OCI-LY7 (cell line): ENCODE data around the gene RMND1. TPM values are rescaled to one million over a fixed set of nuclear protein-coding genes. Genes with fewer than 3 reads are reported as not detected.

Experiments
- BruUV-seq: library from RNA; stranded (reverse); fragments of 400-500 nt; replicated peaks from 2 replicates; lab custom pipeline; 2021; lab: Mats Ljungman, UMichigan
- CTCF ChIA-PET: fragments of 300-600 bp; sonication (Branson Sonifier 250); formaldehyde crosslinking; loops from one replicate; lab custom pipeline; 2022; ENCODE audit warnings: antibody characterized with exemption; ENCODE audit not compliant: unreplicated experiment; lab: Charles Lee
- POLR2A ChIA-PET: fragments of 300-600 bp; sonication (Branson Sonifier 250); formaldehyde crosslinking; loops from one replicate; lab custom pipeline; 2022; ENCODE audit warnings: antibody characterized with exemption; lab: Charles Lee
- DNase-seq: peaks from one replicate; pipeline ENCODE4 v3.0.0-alpha.2; 2015; ENCODE audit warnings: low spot score
- H2AFZ ChIP-seq: fragments of 200-600 bp; sonication (generic), shearing (Covaris generic); 2 replicates; pipeline ENCODE4 v1.6.1; 2014; ENCODE audit warnings: mild to moderate bottlenecking, antibody characterized with exemption, low read length, moderate library complexity
- H3K27ac ChIP-seq: fragments of 200-600 bp; sonication (generic); 2 replicates; pipeline ENCODE4 v1.5.1; 2014; ENCODE audit warnings: mixed run types, low read depth, mild to moderate bottlenecking, moderate library complexity, low read length, inconsistent platforms; ENCODE audit not compliant: poor library complexity, severe bottlenecking
- H3K36me3 ChIP-seq: fragments of 200-600 bp; sonication (generic); 2 replicates; pipeline ENCODE4 v1.6.1; 2014; ENCODE audit warnings: mild to moderate bottlenecking, antibody characterized with exemption, low read length, moderate library complexity, mixed read lengths; ENCODE audit not compliant: insufficient read depth
- H3K4me1 ChIP-seq: fragments of 200-600 bp; sonication (generic); 2 replicates; pipeline ENCODE4 v1.5.1; 2014; ENCODE audit warnings: mild to moderate bottlenecking, low read length; ENCODE audit not compliant: insufficient read depth, poor library complexity, severe bottlenecking
- H3K4me2 ChIP-seq: fragments of 200-600 bp; sonication (generic); 2 replicates; pipeline ENCODE4 v1.6.1; 2014; ENCODE audit warnings: mild to moderate bottlenecking, low read length
- H3K4me3 ChIP-seq: fragments of 200-600 bp; sonication (generic); 2 replicates; pipeline ENCODE4 v1.5.1; 2014; ENCODE audit warnings: mild to moderate bottlenecking, low read depth, low read length; ENCODE audit not compliant: poor library complexity, severe bottlenecking
- H3K79me2 ChIP-seq: fragments of 200-600 bp; sonication (generic); 2 replicates; pipeline ENCODE4 v1.6.1; 2016; ENCODE audit warnings: low read depth, mild to moderate bottlenecking, low read length, moderate library complexity, mixed read lengths; ENCODE audit not compliant: insufficient read depth
- H3K9me2 ChIP-seq: fragments of 200-600 bp; sonication (generic); 2 replicates; pipeline ENCODE4 v1.6.1; 2016; ENCODE audit warnings: mild to moderate bottlenecking, low read length, mixed read lengths; ENCODE audit not compliant: insufficient read depth
- H3K9me3 ChIP-seq: fragments of 200-600 bp; sonication (generic); 2 replicates; pipeline ENCODE4 v1.6.1; 2014; ENCODE audit warnings: mild to moderate bottlenecking, mixed run types, low read length, mixed read lengths
- H4K20me1 ChIP-seq: fragments of 200-600 bp; sonication (generic); 2 replicates; pipeline ENCODE4 v1.6.1; 2014; ENCODE audit warnings: mild to moderate bottlenecking, antibody characterized with exemption, low read length, moderate library complexity, mixed read lengths; ENCODE audit not compliant: insufficient read depth
- CTCF ChIP-seq: fragments of 200-600 bp; sonication (generic); conservative IDR thresholded peaks from 2 replicates; pipeline ENCODE4 v1.5.1; 2014; ENCODE audit warnings: mild to moderate bottlenecking, antibody characterized with exemption, low read length, moderate library complexity, mixed read lengths
- EZH2phosphoT487 ChIP-seq: fragments of 200-600 bp; sonication (generic); IDR thresholded peaks from 2 replicates; pipeline ENCODE4 v1.6.1; 2018; ENCODE audit warnings: low read depth, borderline replicate concordance, mild to moderate bottlenecking, mixed run types, antibody characterized with exemption, low read length, moderate library complexity, mixed read lengths
- intact Hi-C: fragments of 100-400 bp; cut with micrococcal nuclease; formaldehyde crosslinking; loops from one replicate; pipeline ENCODE4 v1.10.0; 2022; ENCODE audit not compliant: unreplicated experiment
- total RNA-seq, 2 experiments: library from RNA; depleted of rRNA in 1 of 2; stranded (reverse); fragments of >200 nt in 1 of 2; shearing (Covaris generic) in 1 of 2; gene quantifications; 2 replicates each; pipeline ENCODE4 v1.2.3, GENCODE V29; 2014 to 2022

Gene RMND1
- total RNA-seq, 2 experiments from 2014 or later: 21.2 to 22.3 TPM

- TF ChIP-seq CTCF (no peak), EZH2phosphoT487 (no peak)
- no peaks in the 10 kb centered on the region for H3K9me3 ChIP-seq
- H3K9me2 ChIP-seq: no peaks in the 10 kb centered on the region
- H3K4me1 ChIP-seq: peaks cover 42% of the 10 kb centered on the region
- H3K79me2 ChIP-seq: peaks cover 81% of the 10 kb centered on the region
- H3K36me3 ChIP-seq: peaks cover 54% of the 10 kb centered on the region
- peak overlapping the region; percentile 26 for H3K4me3 ChIP-seq
- BruUV-seq: no TSS peak
- intact Hi-C loops: no loop called here
- DNase-seq: no peak
- H2AFZ ChIP-seq: no peak overlapping the region
- CTCF ChIA-PET: no interaction called here
- POLR2A ChIA-PET: interaction anchor here (1.1 to 1.6 kb wide), 2 partner anchors 9 to 17 kb away, joined by 3 to 5 read pairs; no protein-coding TSS in a partner anchor
- peak overlapping the region; percentile 91 for H3K4me2 ChIP-seq
- peaks cover 14% of the 10 kb centered on the region for H4K20me1 ChIP-seq
- H3K27ac ChIP-seq: peak overlapping the region; percentile 97
These were observed 63.7 kb downstream of the RMND1 start for GRCh38 chr6:151388236-151388635.

- no peak for TF ChIP-seq EZH2phosphoT487
- TF ChIP-seq CTCF: no peak
- Histone ChIP-seq H3K36me3 (peaks cover 45% of the 10 kb centered on the region), H3K4me3 (no peak overlapping the region), H3K9me3 (no peaks in the 10 kb centered on the region), H3K27ac (no peak overlapping the region), H4K20me1 (peaks cover 5% of the 10 kb centered on the region), H3K4me1 (peaks cover 34% of the 10 kb centered on the region), H3K4me2 (no peak overlapping the region), H3K79me2 (peaks cover 76% of the 10 kb centered on the region), H3K9me2 (no peaks in the 10 kb centered on the region), H2AFZ (no peak overlapping the region)
- no TSS peak for BruUV-seq
- ChIA-PET POLR2A (interaction anchor here (0.7 to 1.1 kb wide), 2 partner anchors 8 to 460 kb away, joined by 3 read pairs; no protein-coding TSS in a partner anchor), CTCF (no interaction called here)
- DNase-seq: no peak
- intact Hi-C loops: no loop called here
These were observed 64.6 kb downstream of the RMND1 start for GRCh38 chr6:151387175-151387970.

GRCh38 chr6:151385177-151385576 is 66.7 kb downstream of the RMND1 start:
- Histone ChIP-seq H3K9me2 (no peaks in the 10 kb centered on the region), H2AFZ (no peak overlapping the region), H3K4me3 (no peak overlapping the region), H3K4me2 (peak overlapping the region; percentile 40; the same call in 1 of the 2 replicates), H3K36me3 (peaks cover 45% of the 10 kb centered on the region), H3K79me2 (peaks cover 83% of the 10 kb centered on the region), H3K4me1 (peaks cover 41% of the 10 kb centered on the region), H3K9me3 (no peaks in the 10 kb centered on the region), H3K27ac (no peak overlapping the region), H4K20me1 (no peaks in the 10 kb centered on the region)
- no peak for DNase-seq
- ChIA-PET CTCF (no interaction called here), POLR2A (interaction anchor here (0.6 to 1.3 kb wide), 4 partner anchors 10 to 67 kb away, joined by 3 read pairs; partner anchors contain the start of gene RMND1)
- intact Hi-C loops: no loop called here
- no TSS peak for BruUV-seq
- TF ChIP-seq CTCF (no peak), EZH2phosphoT487 (no peak)
